ENCODE results near the gene CD82. TPM values are rescaled to one million over a fixed set of nuclear protein-coding genes. Genes with fewer than 3 reads are reported as not detected.
A peak's percentile ranks its signal among the peaks of the same experiment; 100 is the strongest.

Gene CD82
- total and polyA plus RNA-seq, 2 of the 8 experiments (the other 6 are each of a cell fraction or from before 2014, with no cell fraction given), result 7.9 to 10.3 TPM

DNA sequence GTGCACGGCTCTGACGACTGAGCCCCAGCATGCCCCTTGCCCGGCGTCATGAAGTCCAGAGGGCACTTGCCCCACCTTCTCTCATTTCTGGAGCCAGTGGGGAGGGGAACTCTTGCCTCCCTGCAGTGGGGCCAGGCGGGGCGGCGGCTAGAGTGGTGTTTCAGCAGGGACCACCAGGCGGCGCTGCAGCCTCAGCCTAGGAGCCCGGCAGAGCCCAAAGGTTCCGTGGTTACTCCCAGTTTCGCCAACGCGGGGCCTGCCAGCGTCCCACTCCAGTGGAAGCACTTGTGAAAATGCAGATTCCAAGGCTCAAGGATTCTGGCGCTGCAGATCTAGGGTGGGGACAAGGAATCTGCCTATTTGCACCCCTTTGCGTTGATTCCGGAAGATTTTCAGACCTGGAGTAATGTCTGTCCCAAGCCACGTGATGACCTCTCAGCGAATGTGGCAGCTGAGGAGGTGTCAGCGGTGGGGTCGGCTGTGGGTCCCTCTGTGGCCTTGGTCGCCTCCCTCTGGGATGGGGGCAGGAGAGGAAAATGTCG lies 55.7 kb downstream of the CD82 start:
- Histone ChIP-seq H2AFZ (ENCODE audit: low read length) (peak overlapping the region; percentile 87; the same call in 1 of the 2 replicates), H3K9ac (replicated peaks in 1 of 4; ENCODE audit: extremely low read depth in 1 of 4, low read depth in 3 of 4, low read length in 3 of 4) (no peak overlapping the region), H4K91ac (replicated peaks; ENCODE audit: insufficient read length, low read length) (peak overlapping the region; percentile 56), H3K56ac (replicated peaks; ENCODE audit: insufficient read length, low read depth, low read length) (no peak overlapping the region), H3K27me3 (replicated peaks in 1 of 4; ENCODE audit: control insufficient read depth in 3 of 4, extremely low read depth in 1 of 4, insufficient read depth in 3 of 4, low read length in 3 of 4) (peaks cover 0 to 9% (median 7%) of the 10 kb centered on the region in 4 experiments; a peak in 4 of 7 replicates), H3K36me3 (ENCODE audit: control insufficient read depth in 2 of 4, insufficient read depth in 4 of 4, low read length in 3 of 4) (no peaks in the 10 kb centered on the region), H2BK12ac (ENCODE audit: low read depth, low read length) (0 out of 2 replicates have a peak overlapping the region, but pooled peaks have one; percentile 14), H2BK15ac (ENCODE audit: low read length) (peak overlapping the region; percentile 97; the same call in 1 of the 2 replicates), H3K27ac (ENCODE audit: low read depth, low read length) (no peak overlapping the region), H3K4me3 (ENCODE audit: extremely low read depth in 1 of 4, insufficient read depth in 2 of 4, low read depth in 3 of 4, low read length in 4 of 4) (peak overlapping the region in 3 of 4 experiments; percentile 30 to 53 (median 40); a peak in 6 of 8 replicates), H2BK20ac (ENCODE audit: low read length) (0 out of 2 replicates have a peak overlapping the region, but pooled peaks have one; percentile 29), H3K23me2 (ENCODE audit: low read depth, low read length) (no peaks in the 10 kb centered on the region), H2BK120ac (replicated peaks; ENCODE audit: low read depth, low read length) (no peak overlapping the region), H3K18ac (ENCODE audit: extremely low read depth, low read length) (no peak overlapping the region; the same call in 1 of the 2 replicates), H3K14ac (ENCODE audit: insufficient read length) (no peak overlapping the region), H4K8ac (ENCODE audit: extremely low read depth, insufficient read depth, low read length) (no peak overlapping the region), H3K4me1 (replicated peaks in 1 of 4; ENCODE audit: control insufficient read depth in 3 of 4, insufficient read depth in 4 of 4, low read length in 3 of 4) (peaks cover 0 to 3% (median 0%) of the 10 kb centered on the region in 4 experiments; a peak in 3 of 7 replicates), H3K4ac (replicated peaks; ENCODE audit: insufficient read length, low read depth, low read length) (no peak overlapping the region), H3K23ac (ENCODE audit: insufficient read length) (no peak overlapping the region), H4K5ac (ENCODE audit: insufficient read length, low read depth, low read length) (no peak overlapping the region), H3K79me2 (ENCODE audit: control insufficient read depth in 1 of 2, insufficient read depth in 2 of 2, low read length in 2 of 2) (no peaks in the 10 kb centered on the region), H3K4me2 (ENCODE audit: insufficient read depth in 1 of 2, low read depth in 2 of 2, low read length in 2 of 2) (peak overlapping the region; percentile 42 to 73), H2AK5ac (ENCODE audit: low read depth, low read length) (no peak overlapping the region), H4K20me1 (replicated peaks in 1 of 2; ENCODE audit: control insufficient read depth in 1 of 2, insufficient read depth in 2 of 2, low read length in 2 of 2) (no peaks in the 10 kb centered on the region), H3K79me1 (ENCODE audit: low read depth, low read length) (no peaks in the 10 kb centered on the region), H2BK5ac (ENCODE audit: low read depth, low read length) (no peak overlapping the region), H3K9me3 (ENCODE audit: insufficient read depth in 2 of 2, low read depth in 1 of 2, low read length in 1 of 2) (no peaks in the 10 kb centered on the region)
- 18% methylated on average over 24 of the region's 24 CpGs; no CpG with 5 or more reads in 1 of the 2 experiments for WGBS, 2 experiments (ENCODE audit: extremely low coverage in 1 of 2, insufficient coverage in 1 of 2, insufficient read length in 1 of 2, insufficient replicate concordance in 2 of 2, low coverage in 1 of 2, low lambda C conversion rate in 2 of 2, missing lambda C conversion rate in 1 of 2)
- FAIRE-seq (no peak), DNase-seq (ENCODE audit: low read depth in 1 of 2, low spot score in 2 of 2) (peak; percentile 46 to 98)
- ChIA-PET CTCF (ENCODE audit: partially characterized antibody) (interaction anchor here (0.5 to 8.8 kb wide), 65 partner anchors 8 to 489 kb away, joined by 3 to 162 read pairs (median 4); partner anchors contain the start of gene TSPAN18), POLR2A (ENCODE audit: partially characterized antibody) (interaction anchor here (1.1 to 1.4 kb wide), 2 partner anchors 105 to 133 kb away, joined by 3 to 4 read pairs; no protein-coding TSS in a partner anchor)
- TF ChIP-seq KDM1A (IDR thresholded peaks at IDR 0.05; ENCODE audit: borderline replicate concordance, low read length), result peak; percentile 51; the same call in 1 of the 2 replicates
- no peak for TF ChIP-seq POLR2AphosphoS5 (IDR thresholded peaks at IDR 0.05; ENCODE audit: low read depth, low read length)
- TF ChIP-seq CHD1 (IDR thresholded peaks at IDR 0.05; ENCODE audit: low read depth, low read length), result no peak
